Stimulated activated CD4-positive, alpha-beta T cell treated with anti-CD3 and anti-CD28 coated beads, TNF-alpha, amount 100 ng/mL, for 48 hours (primary cell): Measurements from ENCODE around the gene NUP160.
"Not testable (repeated sequence)": the region's sequence is repeated elsewhere in the genome, so short reads cannot be mapped to it uniquely, and the experiment has no call there.

ENCODE experiments used
- DNase-seq, 3 donors: peaks; one replicate each; pipeline ENCODE4 v3.0.0-alpha.2; 2020; ENCODE audit warnings: low read depth in 3 of 3

The NUP160 gene

GRCh38 chr11:47791774-47792430, 56.2 kb downstream of the NUP160 start:
- no peak for DNase-seq

GRCh38 chr11:47790017-47790416, 58.1 kb downstream of the NUP160 start:
- DNase-seq, result not testable (repeated sequence)

GRCh38 chr11:47788181-47788580, 60.0 kb downstream of the NUP160 start:
- no peak for DNase-seq

GRCh38 chr11:47786373-47786772, 61.8 kb downstream of the NUP160 start:
- no peak for DNase-seq

- DNase-seq, result no peak
These were observed 63.3 kb downstream of the NUP160 start for GRCh38 chr11:47784785-47785381.

- DNase-seq, result no peak
These were observed 65.0 kb downstream of the NUP160 start for GRCh38 chr11:47783087-47783610.

- DNase-seq, result no peak
These were observed 69.2 kb downstream of the NUP160 start for GRCh38 chr11:47778878-47779483.

- DNase-seq, result no peak
These were observed 72.8 kb downstream of the NUP160 start for GRCh38 chr11:47775240-47775869.

GRCh38 chr11:47773882-47774281, 74.3 kb downstream of the NUP160 start:
- DNase-seq, result no peak

- not testable (repeated sequence) for DNase-seq
These were observed 78.6 kb downstream of the NUP160 start for GRCh38 chr11:47769556-47769955.

GRCh38 chr11:47768101-47768612, 80.0 kb downstream of the NUP160 start:
- DNase-seq, result peak in 1 of 3 donors; percentile 15

- peak; percentile 66 to 67 (median 67) for DNase-seq
These were observed 81.5 kb downstream of the NUP160 start for GRCh38 chr11:47766509-47767227.

GRCh38 chr11:47765086-47765485, 83.1 kb downstream of the NUP160 start:
- DNase-seq, result no peak

GRCh38 chr11:47759291-47759690, 88.9 kb downstream of the NUP160 start:
- DNase-seq, result not testable (repeated sequence)

GRCh38 chr11:47756208-47756607, 91.9 kb downstream of the NUP160 start:
- no peak for DNase-seq

- no peak for DNase-seq
These were observed 97.4 kb downstream of the NUP160 start for GRCh38 chr11:47750725-47751124.

- not testable (repeated sequence) for DNase-seq
These were observed 105.7 kb downstream of the NUP160 start for GRCh38 chr11:47742494-47742893.

- DNase-seq, result not testable (repeated sequence)
These were observed 110.3 kb downstream of the NUP160 start for GRCh38 chr11:47737817-47738216.

- no peak for DNase-seq
These were observed 115.9 kb downstream of the NUP160 start for GRCh38 chr11:47732271-47732670.

- DNase-seq, result no peak
These were observed 116.7 kb downstream of the NUP160 start for GRCh38 chr11:47731475-47731874.
